Lower lobe of right lung (tissue), 2 donors: Measurements from ENCODE around the gene CCDC152. TPM values are rescaled to one million over a fixed set of nuclear protein-coding genes. Genes with fewer than 3 reads are reported as not detected.

Source experiments
- ATAC-seq, 2 donors: fragments of 200-7000 bp; cut with Tn5 transposase; one replicate each; pipeline ENCODE4 v1.9.1; 2020 to 2022; ENCODE audit warnings: mild to moderate bottlenecking in 2 of 2, moderate library complexity in 2 of 2
- DNase-seq: peaks from one replicate; pipeline ENCODE4 v3.0.0-alpha.2; 2020
- H3K27ac ChIP-seq: fragments of 200-600 bp; one replicate; pipeline ENCODE4 v1.8.0; 2022
- H3K27me3 ChIP-seq: fragments of 200-600 bp; one replicate; pipeline ENCODE4 v1.8.0; 2022; ENCODE audit warnings: low read depth
- H3K36me3 ChIP-seq: fragments of 200-600 bp; one replicate; pipeline ENCODE4 v1.8.0; 2022; ENCODE audit warnings: mild to moderate bottlenecking
- H3K4me1 ChIP-seq: fragments of 200-600 bp; one replicate; pipeline ENCODE4 v1.8.0; 2022
- H3K4me3 ChIP-seq: fragments of 200-600 bp; one replicate; pipeline ENCODE4 v1.8.0; 2022; ENCODE audit warnings: mild to moderate bottlenecking
- H3K9me3 ChIP-seq: fragments of 200-600 bp; one replicate; pipeline ENCODE4 v1.8.0; 2022
- CTCF ChIP-seq: fragments of 200-600 bp; IDR thresholded peaks from one replicate; pipeline ENCODE4 v1.8.0; 2022; ENCODE audit warnings: antibody characterized with exemption, mild to moderate bottlenecking
- intact Hi-C: fragments of 100-400 bp; cut with DNase I; formaldehyde crosslinking; loops from one replicate; pipeline ENCODE4 v1.11.0; 2022
- total RNA-seq: library from RNA; stranded (reverse); fragmentation: NEBNext Ultra II Directional; extraction: Animal tissue kit (Norgen Biotek cat#: 25700); gene quantifications from one replicate; pipeline ENCODE4 v1.2.1, GENCODE V29; 2021
- donor health status: DM: no; HTN: yes; CAD: no; lungs with severe emphysema.

CCDC152 gene
- total RNA-seq, 1 donor from 2014 or later: 1.3 TPM

GRCh38 chr5:42798284-42799240, 41.9 kb downstream of the CCDC152 start:
- H3K27ac ChIP-seq: no peak overlapping the region
- H3K9me3 ChIP-seq: no peaks in the 10 kb centered on the region
- H3K36me3 ChIP-seq: peaks cover 40% of the 10 kb centered on the region
- no peak for ATAC-seq
- TF ChIP-seq CTCF: no peak
- no peaks in the 10 kb centered on the region for H3K4me1 ChIP-seq
- DNase-seq: no peak
- H3K4me3 ChIP-seq: no peak overlapping the region
- no peaks in the 10 kb centered on the region for H3K27me3 ChIP-seq
- intact Hi-C loops: no loop called here

- ATAC-seq: no peak
- Histone ChIP-seq H3K4me3 (no peak overlapping the region), H3K27me3 (no peaks in the 10 kb centered on the region), H3K27ac (no peak overlapping the region), H3K36me3 (peaks cover 47% of the 10 kb centered on the region), H3K9me3 (no peaks in the 10 kb centered on the region), H3K4me1 (no peaks in the 10 kb centered on the region)
- intact Hi-C loops: no loop called here
- no peak for TF ChIP-seq CTCF
- DNase-seq: no peak
Observed at GRCh38 chr5:42799241-42799608, 42.6 kb downstream of the CCDC152 start.

GRCh38 chr5:42799668-42800114, 43.1 kb downstream of the CCDC152 start:
- peaks cover 51% of the 10 kb centered on the region for H3K36me3 ChIP-seq
- no peak for DNase-seq
- H3K27ac ChIP-seq: no peak overlapping the region
- no peak for TF ChIP-seq CTCF
- no peak for ATAC-seq
- H3K9me3 ChIP-seq: no peaks in the 10 kb centered on the region
- H3K4me1 ChIP-seq: no peaks in the 10 kb centered on the region
- intact Hi-C loops: no loop called here
- H3K4me3 ChIP-seq: no peak overlapping the region
- no peaks in the 10 kb centered on the region for H3K27me3 ChIP-seq

- Histone ChIP-seq H3K9me3 (no peaks in the 10 kb centered on the region), H3K36me3 (peaks cover 63% of the 10 kb centered on the region), H3K4me3 (no peak overlapping the region), H3K4me1 (peaks cover 7% of the 10 kb centered on the region), H3K27ac (no peak overlapping the region), H3K27me3 (no peaks in the 10 kb centered on the region)
- ATAC-seq (no peak), DNase-seq (no peak)
- intact Hi-C loops: no loop called here
- TF ChIP-seq CTCF: no peak
Observed at GRCh38 chr5:42800748-42801330, 44.2 kb downstream of the CCDC152 start.

GRCh38 chr5:42801516-42802166, 45.0 kb downstream of the CCDC152 start:
- Histone ChIP-seq H3K9me3 (no peaks in the 10 kb centered on the region), H3K4me1 (peaks cover 15% of the 10 kb centered on the region), H3K27me3 (no peaks in the 10 kb centered on the region), H3K4me3 (no peak overlapping the region), H3K27ac (no peak overlapping the region), H3K36me3 (peaks cover 71% of the 10 kb centered on the region)
- no peak for ATAC-seq
- intact Hi-C loops: no loop called here
- DNase-seq: no peak
- TF ChIP-seq CTCF: no peak
